ENCODE data around the gene PPP2R2C. TPM values are rescaled to one million over a fixed set of nuclear protein-coding genes. Genes with fewer than 3 reads are reported as not detected.

PPP2R2C gene
- total and polyA plus RNA-seq, 5 donors from 2014 or later: not detected

- H3K9me3 ChIP-seq (ENCODE audit: control insufficient read depth in 2 of 2, low read length in 2 of 2): peaks cover 6 to 17% of the 10 kb centered on the region in 2 experiments
- no peaks in the 10 kb centered on the region for H3K36me3 ChIP-seq (ENCODE audit: control insufficient read depth, insufficient read depth, low read length)
- Mint-ChIP-seq H3K27ac (no peak overlapping the region), H3K4me1 (peaks cover 0 to 2% (median 0%) of the 10 kb centered on the region in 4 donors), H3K4me3 (no peak overlapping the region), H3K27me3 (peaks cover 4% of the 10 kb centered on the region), H3K9me3 (peaks cover 0 to 20% (median 8%) of the 10 kb centered on the region in 7 donors), H3K36me3 (peaks cover 3% of the 10 kb centered on the region)
- no peaks in the 10 kb centered on the region for H3K27me3 ChIP-seq (ENCODE audit: control insufficient read depth, insufficient read depth, low read length)
- H3K4me1 ChIP-seq (ENCODE audit: control insufficient read depth, insufficient read depth, low read length, poor library complexity, severe bottlenecking): no peaks in the 10 kb centered on the region
- no peak overlapping the region for H3K4me3 ChIP-seq (ENCODE audit: low read depth, low read length)
- no peak for ATAC-seq (ENCODE audit: low read depth in 2 of 2)
- no peak overlapping the region for H3K27ac ChIP-seq (ENCODE audit: insufficient read depth, low read length, poor library complexity, severe bottlenecking)
- DNase-seq: no peak
These were observed 37.2 kb upstream of the PPP2R2C start for GRCh38 chr4:6509587-6509986.

GRCh38 chr4:6507345-6507744 lies 34.9 kb upstream of the PPP2R2C start:
- Histone ChIP-seq H3K4me1 (ENCODE audit: control insufficient read depth, insufficient read depth, low read length, poor library complexity, severe bottlenecking) (no peaks in the 10 kb centered on the region), H3K36me3 (ENCODE audit: control insufficient read depth, insufficient read depth, low read length) (no peaks in the 10 kb centered on the region), H3K27me3 (ENCODE audit: control insufficient read depth, insufficient read depth, low read length) (no peaks in the 10 kb centered on the region), H3K4me3 (ENCODE audit: low read depth, low read length) (no peak overlapping the region), H3K9me3 (ENCODE audit: control insufficient read depth in 2 of 2, low read length in 2 of 2) (peaks cover 12% of the 10 kb centered on the region in 2 experiments), H3K27ac (ENCODE audit: insufficient read depth, low read length, poor library complexity, severe bottlenecking) (no peak overlapping the region)
- DNase-seq (no peak), ATAC-seq (ENCODE audit: low read depth in 2 of 2) (no peak)
- H3K36me3 Mint-ChIP-seq: peaks cover 3% of the 10 kb centered on the region
- peaks cover 0 to 30% (median 13%) of the 10 kb centered on the region in 7 donors for H3K9me3 Mint-ChIP-seq
- no peak overlapping the region for H3K27ac Mint-ChIP-seq
- no peak overlapping the region for H3K4me3 Mint-ChIP-seq
- H3K27me3 Mint-ChIP-seq: peaks cover 7% of the 10 kb centered on the region
- H3K4me1 Mint-ChIP-seq: peaks cover 0 to 2% (median 0%) of the 10 kb centered on the region in 4 donors

- H3K9me3 Mint-ChIP-seq: peaks cover 0 to 30% (median 13%) of the 10 kb centered on the region in 7 donors
These were observed 34.3 kb upstream of the PPP2R2C start for GRCh38 chr4:6506616-6507140.

GRCh38 chr4:6504900-6505496 lies 32.6 kb upstream of the PPP2R2C start:
- Histone ChIP-seq H3K4me1 (ENCODE audit: control insufficient read depth, insufficient read depth, low read length, poor library complexity, severe bottlenecking) (no peaks in the 10 kb centered on the region), H3K27ac (ENCODE audit: insufficient read depth, low read length, poor library complexity, severe bottlenecking) (no peak overlapping the region), H3K9me3 (ENCODE audit: control insufficient read depth in 2 of 2, low read length in 2 of 2) (peaks cover 12% of the 10 kb centered on the region in 2 experiments), H3K36me3 (ENCODE audit: control insufficient read depth, insufficient read depth, low read length) (no peaks in the 10 kb centered on the region), H3K27me3 (ENCODE audit: control insufficient read depth, insufficient read depth, low read length) (no peaks in the 10 kb centered on the region), H3K4me3 (ENCODE audit: low read depth, low read length) (no peak overlapping the region)
- Mint-ChIP-seq H3K36me3 (no peaks in the 10 kb centered on the region), H3K4me3 (no peak overlapping the region), H3K9me3 (peaks cover 0 to 27% (median 9%) of the 10 kb centered on the region in 7 donors), H3K27me3 (peaks cover 12% of the 10 kb centered on the region), H3K4me1 (no peaks in the 10 kb centered on the region), H3K27ac (no peak overlapping the region)
- no peak for DNase-seq
- no peak for ATAC-seq (ENCODE audit: low read depth in 2 of 2)

More at GRCh38 chr4:6506616-6507140, 34.3 kb upstream of the PPP2R2C start:
- Mint-ChIP-seq H3K4me3 (no peak overlapping the region), H3K27ac (no peak overlapping the region), H3K36me3 (peaks cover 3% of the 10 kb centered on the region), H3K27me3 (peaks cover 8% of the 10 kb centered on the region), H3K4me1 (peaks cover 0 to 2% (median 0%) of the 10 kb centered on the region in 4 donors)
- Histone ChIP-seq H3K27ac (ENCODE audit: insufficient read depth, low read length, poor library complexity, severe bottlenecking) (no peak overlapping the region), H3K36me3 (ENCODE audit: control insufficient read depth, insufficient read depth, low read length) (no peaks in the 10 kb centered on the region), H3K4me3 (ENCODE audit: low read depth, low read length) (no peak overlapping the region), H3K4me1 (ENCODE audit: control insufficient read depth, insufficient read depth, low read length, poor library complexity, severe bottlenecking) (no peaks in the 10 kb centered on the region), H3K27me3 (ENCODE audit: control insufficient read depth, insufficient read depth, low read length) (no peaks in the 10 kb centered on the region), H3K9me3 (ENCODE audit: control insufficient read depth in 2 of 2, low read length in 2 of 2) (peaks cover 12% of the 10 kb centered on the region in 2 experiments)
- ATAC-seq (ENCODE audit: low read depth in 2 of 2) (no peak), DNase-seq (no peak)

- Mint-ChIP-seq H3K27me3 (peaks cover 13% of the 10 kb centered on the region), H3K9me3 (peaks cover 0 to 27% (median 10%) of the 10 kb centered on the region in 7 donors), H3K36me3 (no peaks in the 10 kb centered on the region), H3K27ac (no peak overlapping the region), H3K4me1 (no peaks in the 10 kb centered on the region), H3K4me3 (no peak overlapping the region)
- DNase-seq: no peak
- ATAC-seq (ENCODE audit: low read depth in 2 of 2): no peak
- Histone ChIP-seq H3K27me3 (ENCODE audit: control insufficient read depth, insufficient read depth, low read length) (no peaks in the 10 kb centered on the region), H3K9me3 (ENCODE audit: control insufficient read depth in 2 of 2, low read length in 2 of 2) (peaks cover 12% of the 10 kb centered on the region in 2 experiments), H3K36me3 (ENCODE audit: control insufficient read depth, insufficient read depth, low read length) (no peaks in the 10 kb centered on the region), H3K27ac (ENCODE audit: insufficient read depth, low read length, poor library complexity, severe bottlenecking) (no peak overlapping the region), H3K4me3 (ENCODE audit: low read depth, low read length) (no peak overlapping the region), H3K4me1 (ENCODE audit: control insufficient read depth, insufficient read depth, low read length, poor library complexity, severe bottlenecking) (no peaks in the 10 kb centered on the region)
These were observed 30.5 kb upstream of the PPP2R2C start for GRCh38 chr4:6502747-6503465.

- no peak for DNase-seq
- no peak overlapping the region for H3K27ac Mint-ChIP-seq
- H3K4me3 ChIP-seq (ENCODE audit: low read depth, low read length): no peak overlapping the region
- peaks cover 19% of the 10 kb centered on the region for H3K27me3 Mint-ChIP-seq
- H3K27ac ChIP-seq (ENCODE audit: insufficient read depth, low read length, poor library complexity, severe bottlenecking): no peak overlapping the region
- H3K27me3 ChIP-seq (ENCODE audit: control insufficient read depth, insufficient read depth, low read length): no peaks in the 10 kb centered on the region
- no peaks in the 10 kb centered on the region for H3K4me1 ChIP-seq (ENCODE audit: control insufficient read depth, insufficient read depth, low read length, poor library complexity, severe bottlenecking)
- H3K9me3 ChIP-seq (ENCODE audit: control insufficient read depth in 2 of 2, low read length in 2 of 2): peaks cover 12% of the 10 kb centered on the region in 2 experiments
- no peak for ATAC-seq (ENCODE audit: low read depth in 2 of 2)
- H3K36me3 Mint-ChIP-seq: no peaks in the 10 kb centered on the region
- peaks cover 0 to 27% (median 10%) of the 10 kb centered on the region in 7 donors for H3K9me3 Mint-ChIP-seq
- H3K4me1 Mint-ChIP-seq: no peaks in the 10 kb centered on the region
- no peaks in the 10 kb centered on the region for H3K36me3 ChIP-seq (ENCODE audit: control insufficient read depth, insufficient read depth, low read length)
- H3K4me3 Mint-ChIP-seq: no peak overlapping the region
These were observed 29.7 kb upstream of the PPP2R2C start for GRCh38 chr4:6502147-6502546.

DNA sequence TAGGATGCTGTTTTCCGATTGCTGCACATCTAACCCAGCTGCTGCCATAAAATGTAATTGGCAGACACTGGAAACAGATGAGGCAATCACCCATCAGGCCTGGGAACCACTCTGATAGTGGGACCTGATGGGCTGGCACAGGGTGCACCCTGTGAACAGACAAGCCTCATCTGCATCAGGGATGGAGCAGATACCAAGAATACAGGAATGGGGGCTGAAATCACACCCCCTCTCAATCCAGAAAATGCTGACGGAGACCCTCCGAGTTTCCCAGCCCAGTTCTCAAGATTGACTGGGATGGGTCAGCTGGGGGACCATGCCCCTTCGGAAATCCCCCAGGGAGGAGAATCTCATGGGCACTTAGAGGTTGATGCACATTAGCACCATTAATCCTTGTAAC lies 28.8 kb upstream of the PPP2R2C start:
- DNase-seq (no peak), ATAC-seq (ENCODE audit: low read depth in 2 of 2) (no peak)
- H3K36me3 Mint-ChIP-seq: no peaks in the 10 kb centered on the region
- peaks cover 9 to 12% of the 10 kb centered on the region in 2 experiments for H3K9me3 ChIP-seq (ENCODE audit: control insufficient read depth in 2 of 2, low read length in 2 of 2)
- H3K36me3 ChIP-seq (ENCODE audit: control insufficient read depth, insufficient read depth, low read length): no peaks in the 10 kb centered on the region
- H3K27ac ChIP-seq (ENCODE audit: insufficient read depth, low read length, poor library complexity, severe bottlenecking): no peak overlapping the region
- no peak overlapping the region for H3K4me3 Mint-ChIP-seq
- peaks cover 0 to 25% (median 9%) of the 10 kb centered on the region in 7 donors for H3K9me3 Mint-ChIP-seq
- no peak overlapping the region for H3K27ac Mint-ChIP-seq
- peaks cover 15% of the 10 kb centered on the region for H3K27me3 Mint-ChIP-seq
- no peaks in the 10 kb centered on the region for H3K4me1 ChIP-seq (ENCODE audit: control insufficient read depth, insufficient read depth, low read length, poor library complexity, severe bottlenecking)
- no peak overlapping the region for H3K4me3 ChIP-seq (ENCODE audit: low read depth, low read length)
- H3K4me1 Mint-ChIP-seq: no peaks in the 10 kb centered on the region
- no peaks in the 10 kb centered on the region for H3K27me3 ChIP-seq (ENCODE audit: control insufficient read depth, insufficient read depth, low read length)
